ENCODE results near the gene ANKRD55. TPM values are rescaled to one million over a fixed set of nuclear protein-coding genes. Genes with fewer than 3 reads are reported as not detected.

The ANKRD55 gene
- total RNA-seq (2022; extraction: Qiagen RNA extraction): 0.06 TPM in 1 of 5 replicates, not detected in the others

DNA sequence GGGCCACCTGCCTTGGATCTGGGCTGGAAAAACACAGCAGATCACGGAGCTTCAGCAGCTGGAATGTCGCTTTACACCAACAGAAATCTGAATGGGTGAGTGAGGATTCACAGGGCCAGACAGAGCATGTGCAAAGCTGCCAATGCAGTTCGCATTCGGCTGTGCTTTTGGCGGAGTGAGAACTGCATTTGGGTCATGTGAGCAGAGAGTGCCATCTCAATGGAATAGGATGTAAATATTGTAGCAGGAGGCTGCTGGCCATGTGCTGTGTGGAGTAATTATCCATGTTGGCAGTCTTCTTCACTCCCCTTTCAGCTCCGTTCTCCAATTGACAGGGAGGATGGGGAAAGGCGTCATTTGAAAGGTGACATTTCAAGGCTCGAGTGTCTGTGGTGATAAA is at the start of gene ANKRD55:
Gene ANKRD55 (minus strand): TSS at position 101 of the 400 bp plus-strand sequence. CDS start 417 bp downstream, outside the sequence.

Other genes with a start within 250 kb of the ANKRD55 start
- 38.6 to 74.5 TPM (median 56.1 TPM) in 5 replicates for gene IL6ST, start 238.4 kb downstream of the ANKRD55 start, total RNA-seq (2022; extraction: Qiagen RNA extraction)